Kidney capillary endothelial cell (primary cell): ENCODE results near the gene TAF3.

ENCODE experiments used
- DNase-seq: peaks from one replicate; pipeline ENCODE4 v3.0.0-alpha.2; 2018; ENCODE audit warnings: low spot score

Gene TAF3

DNA sequence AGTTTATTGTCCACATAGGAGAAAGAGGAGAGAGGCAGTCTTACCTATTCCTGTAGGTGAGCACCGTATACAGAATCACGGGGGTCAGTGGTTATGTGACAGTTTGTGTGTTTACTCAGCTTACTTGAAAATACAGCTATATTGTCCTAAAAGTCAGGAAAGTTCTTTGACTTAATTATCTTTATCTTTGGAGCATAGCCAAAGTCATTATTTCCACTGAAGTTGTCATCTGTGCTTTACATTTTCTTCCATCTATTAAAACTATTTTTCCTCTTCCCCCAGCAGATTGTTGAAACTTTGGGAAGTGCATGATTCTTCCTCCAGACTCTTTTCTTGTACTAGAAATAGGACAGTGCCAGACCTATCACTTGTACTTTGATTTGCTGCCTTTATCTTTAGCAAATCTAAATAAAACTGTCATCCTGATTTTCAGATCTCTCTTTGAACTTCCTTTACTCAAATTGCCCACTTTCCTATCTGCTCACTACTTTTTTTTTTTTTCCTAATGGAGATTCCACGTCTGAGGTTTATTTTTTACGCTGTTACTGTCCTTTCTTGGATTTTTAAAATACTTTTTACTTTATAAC, 58.3 kb downstream of the TAF3 start:
- DNase-seq = no peak

DNA sequence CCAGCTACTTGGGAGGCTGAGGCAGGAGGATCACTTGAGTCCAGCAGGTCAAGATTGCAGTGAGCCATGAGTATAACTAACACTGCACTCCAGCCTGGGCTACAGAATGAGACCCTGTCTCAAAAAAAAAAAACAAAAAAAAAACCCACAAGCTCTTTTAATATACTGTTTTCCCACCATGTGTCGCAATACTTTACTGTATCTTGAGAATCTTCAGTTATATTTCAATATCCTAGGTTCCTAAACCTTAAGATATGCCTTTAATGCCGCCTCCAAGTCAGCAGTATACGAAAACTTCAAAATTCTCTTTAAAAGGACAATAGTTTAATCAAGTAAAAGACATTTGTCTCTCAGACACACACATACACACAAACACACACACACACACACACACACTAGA, 62.8 kb downstream of the TAF3 start:
- DNase-seq = no peak

DNA sequence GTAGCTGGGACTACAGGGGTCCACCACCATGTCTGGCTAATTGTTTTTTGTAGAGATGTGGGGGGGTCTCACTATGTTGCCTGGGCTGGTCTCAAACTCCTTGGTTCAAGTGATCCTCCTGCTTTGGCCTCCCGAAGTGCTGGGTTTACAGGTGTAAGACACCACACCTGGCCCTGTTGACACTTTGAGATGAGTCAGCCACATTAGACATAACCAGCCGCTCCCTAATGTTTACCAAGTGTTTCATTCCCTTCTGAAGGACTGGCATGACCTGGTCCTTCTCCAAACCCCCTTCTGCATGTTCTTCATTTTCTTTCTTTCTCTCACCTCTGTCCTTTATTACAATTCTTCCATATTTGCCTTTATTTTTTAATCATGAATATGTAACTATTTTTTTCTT, 67.8 kb downstream of the TAF3 start:
- DNase-seq = no peak

DNA sequence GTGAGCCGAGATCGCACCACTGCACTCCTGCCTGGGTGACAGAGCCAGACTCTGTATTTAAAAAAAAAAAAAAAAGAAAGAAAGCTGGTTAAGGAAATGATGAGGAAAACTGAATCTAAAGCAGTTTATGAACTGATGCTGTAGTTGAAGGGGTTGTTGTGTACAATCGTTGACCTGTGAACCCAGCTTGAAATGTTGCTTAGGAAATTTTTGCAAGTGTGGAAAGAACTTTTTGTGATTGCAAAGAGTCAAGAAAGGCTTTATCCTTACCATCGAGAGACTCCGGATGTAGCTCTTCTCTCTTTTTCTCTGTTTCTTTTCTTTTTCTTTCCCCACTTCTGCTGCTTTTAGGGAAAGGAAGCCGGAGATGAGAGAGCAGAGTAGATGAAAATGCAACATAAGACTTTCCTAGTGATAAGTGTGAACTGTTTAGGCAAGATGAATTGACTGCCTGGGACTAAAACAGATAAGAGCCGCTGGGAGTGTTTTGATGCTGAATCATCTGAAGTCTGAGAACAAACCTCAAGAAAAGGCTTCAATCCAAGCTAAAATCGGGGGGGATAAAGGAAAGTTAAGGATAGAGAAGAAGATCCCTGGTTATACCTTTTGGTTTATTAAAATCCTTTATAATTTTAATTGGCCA, 69.0 kb downstream of the TAF3 start:
- no peak for DNase-seq

DNA sequence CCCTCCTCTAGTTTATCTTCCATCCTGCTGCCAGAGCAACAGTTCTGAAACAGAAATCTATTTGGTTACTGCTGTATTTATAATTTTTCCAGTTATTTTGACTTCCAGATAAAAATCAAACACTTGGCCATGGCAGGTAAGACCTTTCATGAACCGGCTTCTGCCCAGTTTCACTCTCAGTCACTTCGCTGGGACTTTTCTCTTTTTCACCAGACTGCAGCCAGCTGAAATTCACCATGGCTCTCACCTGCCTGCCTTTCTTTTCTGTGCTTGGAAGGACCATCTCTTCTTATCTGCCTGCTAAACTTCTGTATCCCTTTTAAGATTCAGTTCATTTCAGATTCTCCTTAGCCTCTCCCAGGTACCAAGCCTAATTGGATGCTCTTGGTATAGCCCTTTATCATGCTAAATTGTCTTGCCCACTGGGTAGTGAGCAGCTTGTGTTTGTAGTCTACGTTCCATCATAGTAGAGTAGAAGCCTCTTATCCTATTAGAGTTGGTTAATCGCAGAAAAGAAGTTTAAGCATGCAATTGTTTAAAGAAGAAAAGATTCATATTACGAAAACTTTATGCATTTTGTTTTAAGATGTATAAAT, 71.7 kb downstream of the TAF3 start:
- DNase-seq = no peak

DNA sequence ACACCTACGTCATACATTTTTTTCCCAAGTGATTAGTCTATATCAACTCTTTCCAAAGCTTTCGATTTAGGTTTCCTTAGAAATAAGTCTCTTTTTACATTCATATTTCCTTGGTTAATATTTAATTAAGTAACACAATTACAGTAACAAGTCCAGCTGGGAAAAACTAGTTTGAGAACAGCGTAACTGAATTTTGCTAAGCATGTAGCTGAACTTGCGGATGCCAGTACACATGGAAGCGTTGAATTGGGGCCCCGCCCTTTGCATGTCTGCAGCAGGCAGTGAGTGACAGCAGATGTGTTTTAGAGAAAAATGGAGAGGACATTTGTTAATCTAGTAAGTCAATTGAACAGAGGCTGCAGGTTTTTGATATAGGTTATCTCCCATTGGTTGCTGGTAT, 72.5 kb downstream of the TAF3 start:
- DNase-seq = no peak

DNA sequence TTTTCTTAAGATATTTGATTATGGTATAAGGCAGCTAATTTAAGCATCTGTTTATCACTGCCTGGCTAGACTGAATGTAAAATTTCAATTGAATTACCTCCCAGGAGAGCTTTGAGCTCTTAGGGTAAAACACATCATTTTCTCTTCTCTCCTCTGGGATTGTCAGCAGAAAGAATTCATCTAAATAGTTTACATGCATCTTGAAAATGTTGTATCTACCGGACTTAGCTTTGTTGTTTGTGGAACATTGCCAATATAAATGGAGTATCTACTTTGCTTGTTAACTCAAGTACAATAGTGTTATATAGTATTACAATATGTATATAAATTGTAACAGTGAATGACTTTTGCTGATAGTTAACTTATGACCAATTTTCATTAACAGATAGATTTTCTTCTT, 73.3 kb downstream of the TAF3 start:
- DNase-seq = no peak

DNA sequence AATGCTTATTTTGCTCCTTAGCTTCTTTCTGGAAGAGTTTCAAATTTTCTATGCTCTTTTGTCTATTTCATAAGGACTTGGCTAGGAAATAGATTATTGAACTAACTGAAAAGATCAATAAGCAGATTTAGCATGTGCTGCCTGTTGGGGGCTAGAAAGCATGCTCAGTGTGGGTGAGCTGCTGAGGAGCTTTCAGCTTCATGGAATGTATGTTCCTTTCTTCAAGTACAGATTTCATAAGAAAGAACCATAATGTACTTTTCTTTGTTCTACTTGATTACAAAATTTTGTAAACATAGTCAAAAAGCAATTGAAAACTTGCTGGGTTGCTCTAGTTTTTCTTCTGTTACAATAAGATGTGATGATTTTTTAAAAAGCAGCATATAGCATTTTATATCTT, 73.8 kb downstream of the TAF3 start:
- DNase-seq = no peak

DNA sequence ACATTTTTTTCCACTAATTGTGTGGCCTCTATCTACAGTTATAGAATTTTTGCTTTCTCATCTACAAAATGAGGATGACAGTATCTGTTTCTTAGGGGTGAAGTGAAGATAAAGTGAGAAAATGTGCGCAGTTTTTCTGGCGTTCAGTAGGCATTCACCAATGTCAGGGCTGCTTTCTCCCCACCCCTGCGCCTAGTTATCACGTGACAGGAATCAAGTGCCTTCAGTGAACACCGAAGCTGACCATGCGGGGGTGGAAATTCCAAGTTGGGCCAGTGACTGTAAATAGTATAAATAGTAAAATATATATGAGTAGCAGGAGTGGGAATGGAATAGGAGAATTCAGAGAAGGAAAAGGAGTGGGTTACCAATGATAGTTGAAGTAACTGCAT, 77.4 kb downstream of the TAF3 start:
- no peak for DNase-seq

DNA sequence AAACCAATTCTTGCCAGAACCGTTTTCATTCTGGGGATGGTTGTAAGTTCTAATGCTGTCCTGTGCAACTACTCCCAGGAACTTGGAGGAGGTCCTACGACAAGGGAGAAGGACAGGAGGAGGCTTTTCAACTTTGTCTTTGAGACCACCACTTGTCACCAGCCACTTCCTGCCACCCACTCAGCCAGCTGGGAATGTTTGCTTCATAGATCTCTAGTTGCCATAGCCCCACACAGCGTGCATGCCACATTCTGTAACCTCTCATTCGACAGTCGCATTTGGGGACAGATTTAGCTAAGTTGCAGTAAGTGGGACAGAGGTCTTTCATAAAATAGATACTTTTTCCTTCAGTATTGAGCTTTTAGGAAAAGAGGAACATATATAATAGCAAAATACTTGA, 78.0 kb downstream of the TAF3 start:
- DNase-seq = no peak

DNA sequence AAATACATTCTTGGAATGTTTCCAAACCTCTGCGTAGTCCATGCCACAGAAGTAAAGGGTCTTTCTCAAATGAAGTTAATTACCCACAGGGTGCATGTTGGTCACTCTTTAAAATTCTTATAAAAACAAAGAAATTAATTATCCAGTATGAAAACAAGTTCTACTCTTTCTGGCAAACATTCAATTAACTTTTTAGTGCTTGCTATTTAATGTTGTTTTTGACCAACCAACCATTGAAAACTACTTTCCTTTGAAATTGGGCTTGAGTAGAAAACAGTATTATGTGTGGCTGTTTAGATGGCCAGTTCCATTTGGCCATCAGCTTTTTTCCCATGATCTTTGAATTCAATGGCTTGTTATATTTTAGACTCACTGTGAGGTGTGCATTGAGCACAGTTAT, 83.0 kb downstream of the TAF3 start:
- no peak for DNase-seq

DNA sequence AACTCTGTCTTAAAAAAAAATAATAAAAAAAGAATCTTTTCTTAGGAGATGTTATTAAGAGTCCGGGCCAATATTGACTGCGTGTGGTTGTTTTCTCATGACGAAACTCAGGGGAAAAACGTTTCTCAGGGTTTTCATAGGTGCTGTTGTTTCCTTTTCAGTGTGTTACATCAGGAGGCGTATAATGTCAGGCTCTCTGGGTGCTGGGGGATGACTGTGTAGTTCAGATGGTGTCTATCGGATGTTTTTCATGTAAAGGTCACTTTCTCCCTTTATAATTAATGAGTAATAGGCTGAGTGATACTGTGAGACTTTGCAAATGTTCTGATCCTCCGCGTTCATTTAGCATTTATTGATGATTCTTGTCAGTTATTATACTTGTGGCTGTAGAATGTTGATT, 84.1 kb downstream of the TAF3 start:
- DNase-seq = no peak

DNA sequence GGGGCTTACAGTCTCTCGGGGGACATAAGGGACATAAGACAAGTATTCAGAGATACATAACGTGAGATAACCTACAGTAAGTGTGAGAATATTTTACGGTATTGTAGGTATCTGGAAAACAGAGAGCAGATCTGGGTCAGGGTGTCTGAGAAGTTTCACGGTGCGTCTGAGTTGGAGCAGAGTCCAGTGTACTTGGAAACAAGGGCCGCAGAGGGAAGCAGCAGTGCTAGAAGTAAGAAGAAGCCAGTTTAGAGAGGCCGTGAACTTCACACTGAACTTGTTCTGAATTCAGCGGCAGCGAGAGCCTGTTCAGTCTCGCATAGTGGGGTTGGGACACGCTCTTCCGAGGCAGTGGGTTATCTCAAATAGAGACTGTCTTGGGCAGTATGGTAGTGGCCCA, 85.5 kb downstream of the TAF3 start:
- no peak for DNase-seq

DNA sequence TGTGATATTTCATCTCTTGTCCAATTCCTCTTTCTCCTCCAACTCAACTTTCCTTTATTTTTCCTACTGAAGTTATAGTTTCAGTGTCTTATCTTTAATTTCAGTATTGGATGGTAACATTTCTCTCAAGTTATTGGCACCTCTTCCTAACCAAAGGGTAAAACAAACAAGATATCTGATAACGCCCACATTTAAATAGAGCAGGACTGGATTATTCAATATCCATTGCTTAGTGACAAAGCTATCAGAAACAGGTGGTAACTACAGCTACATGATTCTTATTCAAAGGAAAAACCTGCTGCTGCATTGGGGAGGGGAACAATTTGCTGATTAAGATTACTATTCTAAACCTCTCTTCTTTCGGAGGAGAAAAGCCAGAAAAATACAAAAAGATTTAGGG, 87.8 kb downstream of the TAF3 start:
- no peak for DNase-seq

DNA sequence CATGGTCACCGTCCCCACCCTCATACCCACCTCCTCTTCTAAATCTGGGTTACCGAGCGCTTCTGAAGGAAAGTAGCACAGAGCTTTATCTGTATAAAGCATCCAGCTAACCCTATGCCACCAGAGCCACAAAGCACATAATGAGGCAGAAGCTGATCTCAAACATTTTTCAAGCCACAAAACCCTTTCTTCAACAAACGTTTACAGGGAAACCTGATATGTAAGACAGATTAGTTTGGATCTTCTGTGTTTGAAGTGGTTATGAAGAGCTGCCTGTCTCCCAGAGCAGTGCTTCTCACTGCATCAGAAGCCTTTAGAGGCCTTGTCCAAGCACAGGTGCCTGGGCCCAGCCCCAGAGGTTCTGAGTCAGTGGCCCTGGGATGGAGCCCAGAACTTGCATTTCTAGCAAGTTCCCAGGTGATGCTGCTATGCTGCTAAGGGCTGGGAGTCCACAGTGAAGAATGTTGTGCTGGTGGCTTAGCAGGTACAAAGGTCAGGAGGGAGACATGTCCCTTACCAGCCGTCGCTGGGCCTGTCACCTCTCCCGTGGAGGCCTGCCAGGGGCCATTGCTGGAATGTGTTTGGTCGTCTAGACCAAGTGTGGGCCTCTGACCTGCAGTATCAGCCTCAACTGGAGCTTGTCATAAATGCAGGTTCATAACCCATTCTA, 90.4 kb downstream of the TAF3 start:
- no peak for DNase-seq

DNA sequence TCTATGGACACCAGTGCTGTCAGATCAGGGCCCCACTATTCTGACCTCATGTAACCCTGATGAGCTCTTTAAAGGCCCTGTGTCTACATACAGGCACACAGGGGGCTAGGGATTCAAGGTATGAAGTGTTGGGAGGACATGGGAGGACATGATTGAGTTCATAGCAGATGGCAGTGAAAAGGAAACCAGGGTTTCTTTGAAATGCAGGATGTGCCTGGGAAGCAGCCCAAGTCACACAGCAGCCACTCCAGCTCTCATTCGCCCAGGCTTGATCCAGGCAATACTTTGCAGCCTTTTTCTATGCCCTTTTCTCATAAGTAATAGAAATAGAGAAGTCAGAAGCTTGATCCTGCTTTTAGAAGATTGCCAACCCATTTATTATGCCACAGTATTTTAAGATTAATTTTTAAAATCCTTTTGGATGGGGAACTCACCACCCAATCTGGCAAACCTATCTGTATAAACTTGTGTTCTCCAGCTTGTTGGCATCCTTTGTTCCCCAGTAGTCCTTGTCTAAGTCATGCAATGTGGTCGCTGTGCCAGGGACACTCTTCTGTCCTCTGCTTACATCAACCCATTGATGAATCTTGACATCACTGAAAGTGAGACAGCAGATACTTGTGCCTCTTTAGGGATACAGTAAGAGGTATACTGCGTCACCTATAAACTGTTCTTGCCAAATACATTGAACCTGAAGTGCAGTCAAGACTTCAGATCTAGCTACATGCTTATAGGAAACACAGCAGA, 95.0 kb downstream of the TAF3 start:
- no peak for DNase-seq

DNA sequence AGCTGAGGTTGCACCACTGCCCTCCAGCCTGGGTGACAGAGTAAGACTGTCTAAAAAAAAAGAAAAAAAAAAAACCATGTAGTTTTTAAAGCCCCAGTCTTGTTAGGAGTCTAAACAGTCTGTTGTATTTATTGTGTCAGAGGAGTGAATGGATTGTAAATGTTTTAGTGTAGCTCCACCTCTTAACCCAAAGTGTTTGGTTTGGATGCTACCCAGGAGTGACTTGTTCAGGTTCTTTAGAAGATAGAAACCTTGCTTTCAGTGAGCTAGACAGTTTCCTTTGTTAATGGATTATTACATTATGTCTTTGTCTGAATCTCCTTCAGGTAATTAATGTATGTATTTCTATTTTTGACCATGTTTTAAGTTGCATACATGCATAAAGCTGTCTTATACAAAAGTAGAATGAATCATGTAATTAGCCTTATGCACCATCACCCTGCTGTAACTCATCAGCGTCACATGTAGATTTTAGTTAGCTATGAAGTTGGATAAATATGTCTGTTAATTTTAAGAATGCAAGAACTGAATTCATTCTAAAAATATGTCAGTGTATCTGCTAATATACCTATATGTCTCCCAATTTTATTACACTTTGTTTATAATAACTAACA, 97.7 kb downstream of the TAF3 start:
- DNase-seq = no peak

DNA sequence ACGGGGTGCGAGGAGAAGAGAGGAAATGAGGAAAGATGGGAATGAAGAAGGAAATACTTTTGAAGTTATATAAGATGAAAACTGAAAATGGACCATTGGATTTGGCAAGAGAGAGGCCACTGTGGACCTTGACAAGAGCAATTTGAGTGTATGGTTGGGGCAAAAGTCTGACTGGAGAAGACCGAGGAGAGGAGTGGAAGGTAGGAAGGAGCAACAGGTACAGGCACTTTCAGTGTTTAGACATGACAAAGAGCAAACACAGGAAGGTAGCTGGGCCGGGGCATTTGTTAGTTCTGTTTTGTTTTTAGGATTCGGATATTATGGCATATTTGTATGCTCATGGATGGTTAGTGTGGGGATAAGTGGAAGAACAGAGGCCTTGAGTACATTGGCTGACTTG, 99.4 kb downstream of the TAF3 start:
- DNase-seq = no peak

DNA sequence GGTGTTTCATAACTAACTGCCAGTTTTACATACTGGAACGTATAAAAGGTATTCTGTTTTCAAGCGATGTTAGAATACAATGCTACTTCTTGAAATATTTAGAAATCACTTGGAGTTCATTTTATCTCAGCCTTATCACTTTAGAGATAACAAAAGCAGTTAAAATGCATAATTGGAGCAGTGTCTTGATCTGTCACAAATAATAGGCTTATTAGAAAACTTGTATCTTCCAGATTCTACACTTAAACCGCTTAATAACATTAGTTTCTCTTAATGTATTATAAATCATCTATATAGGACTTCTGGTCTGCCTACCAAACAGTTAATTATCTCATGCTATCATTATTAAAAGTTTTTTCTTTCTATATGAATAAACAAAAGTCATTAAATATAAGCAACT, 104.4 kb downstream of the TAF3 start:
- no peak for DNase-seq

DNA sequence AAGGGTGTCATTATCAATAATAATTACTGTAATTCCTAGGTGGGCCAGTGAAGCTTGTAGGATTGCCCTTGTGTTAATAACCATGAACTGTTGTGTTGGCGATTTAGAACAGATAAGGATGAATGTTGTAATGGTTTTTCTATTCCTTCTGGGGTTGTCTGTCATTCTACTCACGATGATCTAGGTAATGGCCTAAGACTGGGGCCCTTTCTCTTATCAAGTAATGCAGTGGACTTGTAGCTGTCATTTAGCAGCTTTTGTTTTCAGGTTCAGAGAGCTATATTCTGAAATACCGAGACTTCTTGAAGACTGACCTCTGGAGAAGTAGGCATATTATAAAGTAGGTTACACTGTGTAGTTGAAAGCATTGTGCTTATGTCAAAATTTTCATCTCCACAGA, 110.2 kb downstream of the TAF3 start:
- DNase-seq = no peak

DNA sequence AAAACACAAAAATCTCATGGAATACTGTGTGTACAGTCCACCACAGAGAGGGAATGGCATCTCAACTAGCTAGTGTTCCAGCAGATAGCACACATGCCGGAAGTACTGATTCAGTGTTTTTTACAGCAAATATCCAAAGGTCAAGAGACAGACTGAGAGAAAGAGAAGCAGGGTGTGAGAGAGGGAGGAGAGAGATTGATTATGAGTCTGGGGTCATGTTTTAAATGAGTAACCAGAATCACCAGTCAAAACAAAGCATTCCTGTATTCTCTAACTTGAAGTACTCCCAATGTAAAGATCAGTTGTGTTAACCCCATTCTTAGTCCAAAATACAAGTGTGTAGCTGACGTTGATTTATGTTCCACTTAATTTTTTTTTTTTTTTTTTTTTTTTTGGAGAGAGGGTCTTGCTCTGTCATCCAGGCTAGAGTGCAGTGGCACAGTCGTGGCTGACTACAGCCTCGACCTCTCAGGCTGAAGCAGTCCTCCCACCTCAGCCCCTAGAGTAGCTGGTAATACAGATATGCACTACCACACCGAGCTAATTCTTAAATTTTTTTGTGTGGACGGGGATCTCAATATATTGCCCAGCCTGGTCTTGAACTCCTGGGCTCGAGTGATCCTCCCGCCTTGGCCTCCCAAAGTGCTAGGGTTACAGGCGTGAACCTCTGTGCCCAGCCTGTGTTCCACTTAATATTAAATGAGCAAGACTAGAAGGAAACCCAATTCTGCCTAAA, 114.2 kb downstream of the TAF3 start:
- DNase-seq = no peak

DNA sequence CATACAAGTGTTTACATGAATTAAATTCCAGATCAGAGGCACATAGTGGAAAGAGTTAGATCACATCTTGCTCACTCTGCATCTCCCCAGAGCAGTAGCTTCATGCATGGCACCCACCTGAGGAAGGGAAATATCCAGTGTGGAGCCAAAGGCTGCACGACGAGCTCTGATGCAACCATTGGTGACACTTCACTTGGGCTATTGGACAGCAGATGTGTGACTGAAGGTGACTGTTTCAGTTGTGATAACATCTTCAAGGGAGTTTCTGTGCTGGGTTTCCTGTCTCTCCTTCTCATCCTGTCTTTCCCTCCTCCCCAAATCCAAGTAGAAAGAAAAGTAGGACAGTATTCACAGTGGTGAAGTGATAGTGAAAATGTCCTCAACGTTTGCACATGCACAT, 115.0 kb downstream of the TAF3 start:
- no peak for DNase-seq
